Measurements from ENCODE around the gene KCTD2. TPM values are rescaled to one million over a fixed set of nuclear protein-coding genes. Genes with fewer than 3 reads are reported as not detected.

Gene KCTD2
- total and polyA plus RNA-seq, 2 of the 13 experiments (the other 11 are each of a cell fraction or from before 2014, with no cell fraction given): 28.3 to 32.6 TPM

DNA sequence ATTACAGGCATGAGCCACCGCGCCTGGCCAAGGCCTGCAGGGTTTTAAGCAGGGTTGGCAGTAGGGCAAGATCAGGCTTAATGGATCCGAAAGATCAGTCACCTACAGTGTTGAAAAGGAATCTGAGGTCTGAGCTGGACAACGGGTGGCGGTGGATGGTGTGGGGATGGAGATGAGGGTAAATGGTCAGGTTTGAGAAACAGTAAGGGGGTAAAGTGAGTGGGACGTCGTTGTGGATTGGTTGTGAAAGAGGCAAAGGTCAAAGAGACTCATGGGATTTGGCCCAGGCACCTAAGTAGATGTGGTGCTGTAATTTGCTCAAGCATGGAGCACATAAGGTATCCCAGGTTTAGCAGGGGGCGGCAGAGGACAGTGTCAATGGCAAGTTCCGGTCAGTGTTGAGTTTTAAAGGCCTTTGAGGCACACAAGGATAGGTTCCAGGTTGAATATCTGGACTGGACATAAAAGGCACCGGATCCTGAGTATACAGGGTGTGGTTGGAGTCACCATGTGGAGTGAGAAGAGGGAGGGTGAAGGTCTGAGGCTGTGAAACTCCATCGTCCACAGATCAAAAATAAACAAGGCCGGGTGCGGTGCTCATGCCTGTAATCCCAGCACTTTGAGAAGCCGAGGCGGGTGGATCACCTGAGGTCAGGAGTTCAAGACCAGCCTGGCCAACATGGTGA, 39.6 kb downstream of the KCTD2 start (continued):
- no peak for TF ChIP-seq ZNF234 (CRISPR knock-in tag; conservative IDR thresholded peaks at IDR 0.05)
- TF ChIP-seq, protein P1, sequence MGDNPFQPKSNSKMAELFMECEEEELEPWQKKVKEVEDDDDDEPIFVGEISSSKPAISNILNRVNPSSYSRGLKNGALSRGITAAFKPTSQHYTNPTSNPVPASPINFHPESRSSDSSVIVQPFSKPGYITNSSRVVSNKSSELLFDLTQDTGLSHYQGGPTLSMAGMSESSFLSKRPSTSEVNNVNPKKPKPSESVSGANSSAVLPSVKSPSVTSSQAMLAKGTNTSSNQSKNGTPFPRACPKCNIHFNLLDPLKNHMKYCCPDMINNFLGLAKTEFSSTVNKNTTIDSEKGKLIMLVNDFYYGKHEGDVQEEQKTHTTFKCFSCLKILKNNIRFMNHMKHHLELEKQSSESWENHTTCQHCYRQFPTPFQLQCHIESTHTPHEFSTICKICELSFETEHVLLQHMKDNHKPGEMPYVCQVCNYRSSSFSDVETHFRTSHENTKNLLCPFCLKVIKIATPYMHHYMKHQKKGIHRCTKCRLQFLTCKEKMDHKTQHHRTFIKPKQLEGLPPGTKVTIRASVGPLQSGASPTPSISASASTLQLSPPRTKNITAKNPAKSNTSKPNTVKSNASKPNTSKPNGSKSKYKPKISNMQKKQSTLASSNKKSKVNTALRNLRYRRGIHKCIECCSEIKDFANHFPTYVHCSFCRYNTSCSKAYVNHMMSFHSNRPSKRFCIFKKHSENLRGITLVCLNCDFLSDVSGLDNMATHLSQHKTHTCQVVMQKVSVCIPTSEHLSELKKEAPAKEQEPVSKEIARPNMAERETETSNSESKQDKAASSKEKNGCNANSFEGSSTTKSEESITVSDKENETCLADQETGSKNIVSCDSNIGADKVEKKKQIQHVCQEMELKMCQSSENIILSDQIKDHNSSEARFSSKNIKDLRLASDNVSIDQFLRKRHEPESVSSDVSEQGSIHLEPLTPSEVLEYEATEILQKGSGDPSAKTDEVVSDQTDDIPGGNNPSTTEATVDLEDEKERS (CRISPR knock-in tag; IDR thresholded peaks at IDR 0.05): no peak; the same call in 1 of the 2 replicates
- no peak for TF ChIP-seq GPN1 (CRISPR knock-in tag; IDR thresholded peaks at IDR 0.05; ENCODE audit: borderline replicate concordance)
- TF ChIP-seq ZEB1 (IDR thresholded peaks at IDR 0.05; ENCODE audit: insufficient replicate concordance, low read depth): no peak
- peak; percentile 68; the same call in 1 of the 2 replicates for TF ChIP-seq ZNF343 (CRISPR knock-in tag; IDR thresholded peaks at IDR 0.05)
- peak; percentile 72; the same call in 1 of the 2 replicates for TF ChIP-seq ZNF605 (CRISPR knock-in tag; IDR thresholded peaks at IDR 0.05)
- TF ChIP-seq EED (CRISPR knock-in tag; IDR thresholded peaks at IDR 0.05): peak; percentile 87
- TF ChIP-seq EP300 (IDR thresholded peaks at IDR 0.05; ENCODE audit: low read depth in 2 of 2, low read length in 2 of 2): 0 out of 4 replicates have a peak, but pooled peaks of 1 of the 2 experiments have one; percentile 41
- peak; percentile 62; the same call in 1 of the 2 replicates for TF ChIP-seq EP300 (CRISPR knock-in tag; IDR thresholded peaks at IDR 0.05; ENCODE audit: borderline replicate concordance)
- TF ChIP-seq, protein P2, sequence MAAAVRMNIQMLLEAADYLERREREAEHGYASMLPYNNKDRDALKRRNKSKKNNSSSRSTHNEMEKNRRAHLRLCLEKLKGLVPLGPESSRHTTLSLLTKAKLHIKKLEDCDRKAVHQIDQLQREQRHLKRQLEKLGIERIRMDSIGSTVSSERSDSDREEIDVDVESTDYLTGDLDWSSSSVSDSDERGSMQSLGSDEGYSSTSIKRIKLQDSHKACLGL (CRISPR knock-in tag; IDR thresholded peaks at IDR 0.05): peak; percentile 51; the same call in 1 of the 2 replicates
- TF ChIP-seq MZF1 (CRISPR knock-in tag; IDR thresholded peaks at IDR 0.05; ENCODE audit: borderline replicate concordance): no peak
- TF ChIP-seq ZNF589 (CRISPR knock-in tag; conservative IDR thresholded peaks at IDR 0.05): no peak
- TF ChIP-seq ZFYVE20 (CRISPR knock-in tag; IDR thresholded peaks at IDR 0.05; ENCODE audit: borderline replicate concordance, low read depth): no peak
- TF ChIP-seq ZNF101 (CRISPR knock-in tag; IDR thresholded peaks at IDR 0.05; ENCODE audit: borderline replicate concordance, low read depth): peak; percentile 38; the same call in 1 of the 2 replicates
- peak; percentile 77; the same call in 1 of the 2 replicates for TF ChIP-seq RXRA (CRISPR knock-in tag; IDR thresholded peaks at IDR 0.05)
- TF ChIP-seq, protein P3, sequence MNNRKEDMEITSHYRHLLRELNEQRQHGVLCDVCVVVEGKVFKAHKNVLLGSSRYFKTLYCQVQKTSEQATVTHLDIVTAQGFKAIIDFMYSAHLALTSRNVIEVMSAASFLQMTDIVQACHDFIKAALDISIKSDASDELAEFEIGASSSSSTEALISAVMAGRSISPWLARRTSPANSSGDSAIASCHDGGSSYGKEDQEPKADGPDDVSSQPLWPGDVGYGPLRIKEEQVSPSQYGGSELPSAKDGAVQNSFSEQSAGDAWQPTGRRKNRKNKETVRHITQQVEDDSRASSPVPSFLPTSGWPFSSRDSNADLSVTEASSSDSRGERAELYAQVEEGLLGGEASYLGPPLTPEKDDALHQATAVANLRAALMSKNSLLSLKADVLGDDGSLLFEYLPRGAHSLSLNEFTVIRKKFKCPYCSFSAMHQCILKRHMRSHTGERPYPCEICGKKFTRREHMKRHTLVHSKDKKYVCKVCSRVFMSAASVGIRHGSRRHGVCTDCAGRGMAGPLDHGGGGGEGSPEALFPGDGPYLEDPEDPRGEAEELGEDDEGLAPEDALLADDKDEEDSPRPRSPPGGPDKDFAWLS (CRISPR knock-in tag; IDR thresholded peaks at IDR 0.05; ENCODE audit: borderline replicate concordance): no peak
- 0 out of 2 replicates have a peak, but pooled peaks have one; percentile 32 for TF ChIP-seq DPF2 (CRISPR knock-in tag; IDR thresholded peaks at IDR 0.05; ENCODE audit: borderline replicate concordance, low read depth)
- no peak for TF ChIP-seq ZSCAN25 (CRISPR knock-in tag; IDR thresholded peaks at IDR 0.05)
- no peak for TF ChIP-seq BORCS8-MEF2B (CRISPR knock-in tag; IDR thresholded peaks at IDR 0.05)
- TF ChIP-seq, protein P4, sequence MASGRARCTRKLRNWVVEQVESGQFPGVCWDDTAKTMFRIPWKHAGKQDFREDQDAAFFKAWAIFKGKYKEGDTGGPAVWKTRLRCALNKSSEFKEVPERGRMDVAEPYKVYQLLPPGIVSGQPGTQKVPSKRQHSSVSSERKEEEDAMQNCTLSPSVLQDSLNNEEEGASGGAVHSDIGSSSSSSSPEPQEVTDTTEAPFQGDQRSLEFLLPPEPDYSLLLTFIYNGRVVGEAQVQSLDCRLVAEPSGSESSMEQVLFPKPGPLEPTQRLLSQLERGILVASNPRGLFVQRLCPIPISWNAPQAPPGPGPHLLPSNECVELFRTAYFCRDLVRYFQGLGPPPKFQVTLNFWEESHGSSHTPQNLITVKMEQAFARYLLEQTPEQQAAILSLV (CRISPR knock-in tag; IDR thresholded peaks at IDR 0.05; ENCODE audit: borderline replicate concordance): 0 out of 2 replicates have a peak, but pooled peaks have one; percentile 25
- TF ChIP-seq ATRX (CRISPR knock-in tag; IDR thresholded peaks at IDR 0.05; ENCODE audit: borderline replicate concordance): no peak
- no peak for TF ChIP-seq NFIB (CRISPR knock-in tag; IDR thresholded peaks at IDR 0.05; ENCODE audit: borderline replicate concordance)
- TF ChIP-seq ZBTB3 (CRISPR knock-in tag; IDR thresholded peaks at IDR 0.05; ENCODE audit: borderline replicate concordance, low read depth): peak; percentile 86; the same call in 1 of the 2 replicates

All from HepG2 (cell line).